CD4-positive, alpha-beta T cell treated with Interleukin-21 for 1 hour (primary cell): ENCODE measurements around the gene CACNA1G.

ENCODE experiments used
- DNase-seq: peaks from one replicate; pipeline ENCODE4 v3.0.0-alpha.2; 2020

The CACNA1G gene

DNA sequence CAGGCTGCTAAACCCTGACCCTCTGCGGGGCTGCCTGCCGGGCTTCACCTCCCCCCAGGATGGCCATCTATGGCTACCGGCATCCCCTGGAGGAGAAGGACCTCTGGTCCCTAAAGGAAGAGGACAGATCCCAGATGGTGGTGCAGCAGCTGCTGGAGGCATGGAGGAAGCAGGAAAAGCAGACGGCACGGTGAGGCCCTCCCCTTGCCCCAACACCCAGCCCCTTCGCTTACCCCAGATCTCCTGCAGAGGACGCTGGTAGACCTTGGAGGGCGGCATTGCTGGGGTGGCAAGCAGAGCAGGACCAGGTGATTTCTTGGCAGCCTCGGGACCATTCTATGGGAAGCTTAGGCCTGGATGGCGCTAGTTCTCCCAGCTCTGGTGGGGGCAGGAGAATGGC is 98.7 kb downstream of the CACNA1G start:
- no peak for DNase-seq

DNA sequence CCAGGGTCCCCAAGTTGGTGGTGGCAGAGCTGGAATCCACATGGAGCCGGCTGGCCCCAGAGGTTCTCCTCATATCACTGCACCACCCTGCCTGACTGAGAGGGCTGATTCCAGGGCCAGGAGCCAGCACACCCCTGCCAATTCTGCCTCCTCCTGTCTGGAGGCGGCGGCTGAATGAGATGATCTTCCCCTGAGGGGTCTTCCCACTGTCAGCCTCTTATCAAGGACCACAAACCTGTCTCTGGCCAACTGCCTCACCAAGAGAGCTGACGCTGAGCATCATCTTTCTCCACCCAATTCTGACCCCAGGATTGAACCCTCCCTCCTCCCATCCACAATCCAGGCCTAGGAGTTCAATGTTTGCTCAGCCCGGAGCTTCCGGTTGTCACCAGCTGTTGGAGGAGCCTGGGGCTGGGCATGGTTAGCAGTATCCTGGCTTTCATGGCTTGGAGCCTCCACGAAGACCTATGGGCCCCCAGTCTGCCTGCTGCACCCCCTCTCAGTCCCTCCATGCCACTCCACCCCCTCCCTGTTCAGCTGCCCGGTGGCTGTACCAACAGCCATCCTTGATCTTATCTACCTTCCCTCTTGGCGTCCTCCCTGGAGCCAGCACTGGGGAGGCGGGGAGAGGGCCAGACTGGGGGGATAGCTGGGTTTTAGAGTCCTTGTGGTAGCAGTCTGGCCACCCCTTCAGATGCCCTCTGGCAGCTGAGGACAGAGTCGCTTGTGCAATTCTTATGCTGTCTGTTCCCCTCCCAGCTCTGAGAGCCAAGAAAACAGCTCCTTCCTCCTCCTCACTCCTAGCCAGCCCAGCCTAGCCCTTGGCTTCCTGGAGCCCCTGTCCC is 99.7 kb downstream of the CACNA1G start:
- no peak for DNase-seq

DNA sequence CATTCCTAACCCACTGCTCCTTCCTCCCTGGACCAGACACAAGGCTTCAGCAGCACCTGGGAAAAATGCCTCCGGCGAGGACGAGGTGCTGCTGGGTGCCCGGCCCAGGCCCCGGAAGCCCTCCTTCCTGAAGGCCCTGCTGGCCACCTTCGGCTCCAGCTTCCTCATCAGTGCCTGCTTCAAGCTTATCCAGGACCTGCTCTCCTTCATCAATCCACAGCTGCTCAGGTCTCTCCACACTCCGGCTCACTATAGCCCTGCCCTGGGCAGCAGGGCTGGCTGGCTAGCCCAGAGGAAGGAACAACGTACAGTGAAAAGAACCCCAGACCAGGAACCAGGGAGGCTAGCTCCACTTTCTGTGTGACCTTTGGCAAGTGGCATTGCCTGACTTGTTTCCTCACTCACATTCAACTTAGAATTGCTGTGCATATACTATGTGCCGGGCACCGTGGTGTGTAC is 100.4 kb downstream of the CACNA1G start:
- no peak for DNase-seq

DNA sequence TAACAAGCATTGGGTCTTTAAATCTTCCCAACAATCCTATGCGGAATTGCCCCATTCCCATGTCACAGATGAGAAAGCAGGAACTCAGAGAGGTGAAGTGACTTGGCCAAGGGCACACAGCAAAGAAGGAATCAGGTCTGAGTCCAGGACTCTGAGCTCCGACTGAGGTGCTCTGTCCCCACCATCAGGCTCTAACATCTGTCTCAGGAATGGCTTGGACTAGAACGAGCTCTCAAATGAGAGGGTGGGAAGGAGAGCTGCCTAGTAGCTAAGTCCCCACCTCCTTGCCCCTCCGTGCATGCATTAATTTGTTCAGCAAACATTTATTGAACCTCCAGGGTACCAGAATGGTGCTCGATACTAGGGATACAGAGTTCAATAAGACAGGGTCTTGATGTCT is 100.8 kb downstream of the CACNA1G start:
- DNase-seq = no peak

DNA sequence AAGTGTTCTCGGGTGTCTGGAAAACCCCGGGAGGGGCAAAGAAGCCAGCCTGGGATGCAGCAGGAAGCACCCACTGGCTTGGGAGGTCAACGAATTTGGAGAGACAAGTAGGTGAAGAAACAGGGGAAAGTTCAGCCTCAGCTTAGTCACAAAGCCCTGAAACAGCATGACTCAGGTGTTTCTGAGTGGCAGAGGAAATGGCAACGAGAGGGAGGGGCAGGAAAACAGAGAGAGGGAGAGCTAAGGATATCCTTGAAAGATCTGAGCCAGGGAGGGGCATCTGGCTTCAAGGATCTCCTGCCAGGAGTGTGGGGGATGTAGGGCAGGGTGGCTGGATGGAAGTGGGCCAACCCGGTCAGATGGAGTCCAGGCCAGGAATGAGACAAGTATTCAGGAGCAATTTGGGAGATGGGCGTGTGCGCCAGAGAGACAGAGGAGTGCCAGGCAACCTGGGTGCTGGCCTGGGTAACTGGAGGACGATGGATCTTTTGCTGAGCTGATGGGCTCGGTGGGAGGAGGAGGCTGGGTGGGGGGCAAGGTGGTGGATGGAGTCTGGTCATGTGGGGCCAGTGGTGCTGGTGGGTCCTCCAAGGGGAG is 101.4 kb downstream of the CACNA1G start:
- DNase-seq = peak; percentile 4

DNA sequence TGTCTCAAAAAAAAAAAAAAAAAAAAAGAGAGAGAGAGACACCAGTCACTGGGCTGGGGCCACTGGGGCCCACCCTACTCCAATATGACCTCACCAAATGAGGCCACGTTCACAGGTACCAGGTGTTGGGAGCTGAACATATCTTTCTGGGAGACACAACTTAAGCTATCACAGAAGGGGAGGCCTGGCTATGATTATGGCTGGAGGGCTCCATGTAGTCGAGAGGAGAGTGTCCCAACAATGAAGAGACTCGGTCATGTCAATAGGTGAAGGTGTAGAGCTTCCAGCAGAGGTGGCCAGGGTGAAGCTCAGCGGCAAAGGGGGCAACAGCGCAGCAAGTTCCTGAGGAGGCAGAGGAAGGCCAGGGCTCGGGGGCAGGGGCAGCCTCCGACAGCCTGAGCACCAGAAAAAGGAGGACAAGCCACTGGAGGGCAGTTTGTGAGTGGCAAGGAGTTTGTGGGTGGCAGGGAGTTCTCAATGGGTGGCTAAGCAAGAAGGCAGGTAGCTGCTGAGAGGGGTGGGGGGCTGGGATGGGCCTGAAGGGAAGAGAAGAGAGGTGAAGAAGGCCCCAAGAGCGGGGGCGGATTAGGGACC is 102.2 kb downstream of the CACNA1G start:
- DNase-seq = no peak

DNA sequence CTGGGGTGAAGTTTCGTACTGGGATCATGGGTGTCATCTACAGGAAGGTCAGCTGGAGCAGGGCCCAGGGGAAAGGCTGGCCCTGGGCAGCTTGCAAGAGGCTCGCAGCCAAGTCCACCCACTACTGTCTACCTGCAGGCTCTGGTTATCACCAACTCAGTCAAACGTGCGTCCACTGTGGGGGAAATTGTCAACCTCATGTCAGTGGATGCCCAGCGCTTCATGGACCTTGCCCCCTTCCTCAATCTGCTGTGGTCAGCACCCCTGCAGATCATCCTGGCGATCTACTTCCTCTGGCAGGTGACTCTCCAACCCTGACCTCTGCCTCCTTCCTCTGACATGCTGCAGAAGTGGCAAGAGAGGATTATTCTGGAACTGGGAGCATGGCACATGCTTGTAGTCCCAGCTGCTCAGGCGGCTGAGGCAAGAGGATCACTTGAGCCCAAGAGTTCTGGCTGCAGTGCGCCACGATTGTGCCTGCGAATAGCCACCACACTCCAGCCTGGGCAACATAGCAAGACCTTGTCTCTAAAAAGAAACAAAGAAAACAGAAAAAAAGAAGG is 103.4 kb downstream of the CACNA1G start:
- no peak for DNase-seq

DNA sequence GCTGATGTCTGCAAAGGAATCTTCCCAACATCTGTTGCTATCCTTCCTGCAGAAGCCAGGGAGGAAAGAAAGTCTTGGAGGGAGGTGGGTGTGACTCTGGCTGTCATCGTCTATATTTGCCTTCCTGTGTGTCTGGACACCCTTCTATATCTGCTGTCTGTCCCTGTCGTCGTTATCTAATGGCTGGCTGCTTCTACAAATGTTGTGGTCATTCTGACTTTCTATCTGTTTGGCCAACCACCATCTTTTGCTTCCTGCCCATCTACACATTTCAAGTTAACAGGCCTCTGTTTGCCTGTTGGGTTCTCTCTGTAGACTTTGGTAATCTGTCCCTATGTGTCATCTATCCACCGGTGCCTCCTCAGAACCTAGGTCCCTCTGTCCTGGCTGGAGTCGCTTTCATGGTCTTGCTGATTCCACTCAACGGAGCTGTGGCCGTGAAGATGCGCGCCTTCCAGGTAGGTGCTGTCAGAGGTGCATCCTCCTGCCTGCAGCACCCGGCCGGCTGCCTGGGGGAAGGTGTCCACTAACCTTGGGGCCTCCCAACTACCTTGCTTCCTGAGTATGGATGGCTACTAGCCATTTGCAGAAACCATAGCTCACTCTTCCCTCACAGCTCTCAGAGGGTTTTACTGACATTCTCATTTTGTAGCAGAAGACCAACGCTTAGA is 104.4 kb downstream of the CACNA1G start:
- DNase-seq = no peak

DNA sequence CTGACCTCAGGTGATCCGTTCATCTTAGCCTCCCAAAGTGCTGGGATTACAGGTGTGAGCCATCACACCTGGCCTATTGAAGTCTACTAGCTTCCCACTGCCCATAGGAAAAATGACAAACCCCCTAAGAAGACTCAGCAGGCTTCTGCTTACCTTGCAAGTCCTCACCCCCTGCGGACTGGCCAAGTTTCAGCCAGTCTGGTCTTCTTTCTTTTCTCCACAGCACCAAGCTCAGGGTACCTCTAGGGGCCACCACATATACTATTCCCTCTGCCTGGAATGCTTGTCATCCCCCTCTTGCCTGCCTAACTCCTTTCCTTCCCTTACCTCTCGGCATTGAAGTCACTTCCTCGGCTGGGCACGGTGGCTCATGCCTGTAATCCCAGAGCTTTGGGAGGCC is 105.3 kb downstream of the CACNA1G start:
- DNase-seq = no peak

DNA sequence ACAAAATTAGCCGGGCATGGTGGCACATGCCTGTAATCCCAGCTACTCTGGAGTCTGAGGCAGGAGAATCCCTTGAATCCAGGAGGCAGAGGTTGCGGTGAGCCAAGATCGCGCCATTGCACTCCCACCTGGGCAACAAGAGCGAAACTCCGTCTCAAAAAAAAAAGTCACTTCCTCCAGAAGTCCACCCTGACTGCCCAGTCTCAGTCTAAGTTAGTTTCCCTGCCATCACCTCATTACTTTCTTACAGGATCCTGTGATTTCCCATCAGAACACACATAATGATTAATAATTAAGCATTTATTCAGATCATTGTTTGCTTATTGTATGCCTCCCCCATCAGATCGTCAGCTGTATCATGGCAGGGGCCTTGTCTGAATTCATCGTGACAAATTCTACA is 105.8 kb downstream of the CACNA1G start:
- DNase-seq = no peak

DNA sequence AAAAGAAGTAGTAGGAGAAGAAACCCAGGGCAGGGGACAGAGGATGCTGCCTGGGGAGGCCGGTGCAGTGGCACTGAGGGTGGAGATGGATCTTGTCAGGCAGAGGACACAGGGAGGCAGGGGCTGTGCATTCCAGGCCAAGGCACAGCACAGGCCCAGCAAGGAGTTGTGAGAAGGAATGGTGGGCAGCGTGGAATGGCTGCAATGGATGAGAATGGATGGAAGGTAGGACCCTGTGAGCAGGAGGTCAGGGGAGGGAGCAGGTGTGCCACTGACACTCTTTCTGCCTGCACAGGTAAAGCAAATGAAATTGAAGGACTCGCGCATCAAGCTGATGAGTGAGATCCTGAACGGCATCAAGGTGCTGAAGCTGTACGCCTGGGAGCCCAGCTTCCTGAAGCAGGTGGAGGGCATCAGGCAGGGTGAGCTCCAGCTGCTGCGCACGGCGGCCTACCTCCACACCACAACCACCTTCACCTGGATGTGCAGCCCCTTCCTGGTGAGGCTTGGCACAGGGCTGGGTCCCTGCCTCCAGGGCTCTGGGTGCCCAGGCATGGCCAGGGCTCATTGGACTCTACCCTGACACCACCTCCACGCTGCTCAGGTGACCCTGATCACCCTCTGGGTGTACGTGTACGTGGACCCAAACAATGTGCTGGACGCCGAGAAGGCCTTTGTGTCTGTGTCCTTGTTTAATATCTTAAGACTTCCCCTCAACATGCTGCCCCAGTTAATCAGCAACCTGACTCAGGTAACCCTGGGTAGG is 106.9 kb downstream of the CACNA1G start:
- DNase-seq = no peak

DNA sequence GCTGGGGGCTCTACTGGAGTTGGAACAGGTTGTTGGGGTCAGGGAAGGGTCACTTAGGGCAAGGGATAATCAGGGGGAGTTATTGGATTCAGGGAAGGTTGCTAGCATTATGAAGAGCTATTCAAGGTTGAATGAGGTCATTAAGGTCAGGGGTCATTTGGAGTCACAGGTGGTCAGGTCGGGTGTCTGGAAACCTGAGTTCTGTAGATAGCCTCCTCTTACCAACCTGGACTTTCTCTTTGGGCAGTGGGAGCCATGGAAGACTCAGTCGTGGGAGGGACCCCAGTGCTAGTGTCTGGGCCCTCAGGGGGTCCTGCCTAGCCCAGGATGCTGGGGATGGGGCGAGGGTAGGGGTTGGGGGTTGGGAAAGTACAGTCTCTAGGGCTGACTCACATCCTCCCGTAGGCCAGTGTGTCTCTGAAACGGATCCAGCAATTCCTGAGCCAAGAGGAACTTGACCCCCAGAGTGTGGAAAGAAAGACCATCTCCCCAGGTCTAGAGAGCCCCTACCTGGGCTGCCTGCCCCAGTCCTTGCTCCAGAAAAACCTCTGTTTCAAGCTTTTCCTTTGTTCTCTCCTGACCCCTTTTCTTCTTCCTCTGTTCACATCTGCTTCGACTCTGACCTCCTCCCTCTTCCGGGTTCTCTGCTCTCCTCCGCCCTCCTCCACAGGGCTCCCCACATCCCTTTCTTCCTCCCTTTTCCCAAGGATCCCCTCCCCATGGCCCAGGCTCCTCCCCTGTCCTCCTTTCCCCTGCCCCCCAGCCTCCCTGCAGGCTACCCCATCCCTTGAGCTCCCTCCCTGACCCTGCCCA is 107.7 kb downstream of the CACNA1G start:
- DNase-seq = no peak

DNA sequence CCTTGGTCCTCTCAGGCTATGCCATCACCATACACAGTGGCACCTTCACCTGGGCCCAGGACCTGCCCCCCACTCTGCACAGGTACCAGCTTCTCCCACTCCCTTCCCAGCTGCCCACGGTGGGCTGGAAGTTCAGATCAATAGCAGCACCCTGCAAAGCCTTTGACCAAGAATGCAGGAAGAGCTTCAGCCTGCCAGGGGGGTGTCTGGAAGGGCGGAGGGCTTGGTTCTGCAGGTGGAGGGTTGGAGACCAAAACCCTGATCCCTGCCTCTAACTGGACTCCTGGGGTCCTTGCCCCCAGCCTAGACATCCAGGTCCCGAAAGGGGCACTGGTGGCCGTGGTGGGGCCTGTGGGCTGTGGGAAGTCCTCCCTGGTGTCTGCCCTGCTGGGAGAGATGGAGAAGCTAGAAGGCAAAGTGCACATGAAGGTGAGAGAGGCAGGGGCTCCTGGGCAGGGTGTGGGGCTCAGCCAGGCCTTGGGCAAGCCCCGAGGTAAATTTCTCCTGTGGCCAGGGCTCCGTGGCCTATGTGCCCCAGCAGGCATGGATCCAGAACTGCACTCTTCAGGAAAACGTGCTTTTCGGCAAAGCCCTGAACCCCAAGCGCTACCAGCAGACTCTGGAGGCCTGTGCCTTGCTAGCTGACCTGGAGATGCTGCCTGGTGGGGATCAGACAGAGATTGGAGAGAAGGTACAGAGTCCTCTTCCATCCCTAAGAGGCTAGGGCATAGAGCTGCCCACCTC is 108.5 kb downstream of the CACNA1G start:
- DNase-seq = no peak

DNA sequence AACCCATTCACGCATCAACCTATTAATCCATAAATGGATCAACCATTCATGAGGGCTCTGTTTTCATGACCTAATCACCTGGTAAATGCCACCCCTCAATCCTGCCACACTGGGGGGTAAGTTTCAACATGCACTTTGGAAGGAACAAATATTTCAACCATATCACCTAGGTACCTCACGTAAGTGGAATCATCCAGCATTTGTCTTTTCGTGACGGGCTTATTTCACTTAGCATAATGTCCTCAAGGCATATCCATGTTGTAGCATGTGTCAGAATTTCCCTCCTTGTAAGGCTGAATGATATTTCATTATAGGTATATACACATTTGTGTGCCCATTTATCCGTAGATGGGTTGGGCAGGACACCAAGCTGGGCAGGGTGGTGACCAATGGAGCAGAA is 111.6 kb downstream of the CACNA1G start:
- no peak for DNase-seq

DNA sequence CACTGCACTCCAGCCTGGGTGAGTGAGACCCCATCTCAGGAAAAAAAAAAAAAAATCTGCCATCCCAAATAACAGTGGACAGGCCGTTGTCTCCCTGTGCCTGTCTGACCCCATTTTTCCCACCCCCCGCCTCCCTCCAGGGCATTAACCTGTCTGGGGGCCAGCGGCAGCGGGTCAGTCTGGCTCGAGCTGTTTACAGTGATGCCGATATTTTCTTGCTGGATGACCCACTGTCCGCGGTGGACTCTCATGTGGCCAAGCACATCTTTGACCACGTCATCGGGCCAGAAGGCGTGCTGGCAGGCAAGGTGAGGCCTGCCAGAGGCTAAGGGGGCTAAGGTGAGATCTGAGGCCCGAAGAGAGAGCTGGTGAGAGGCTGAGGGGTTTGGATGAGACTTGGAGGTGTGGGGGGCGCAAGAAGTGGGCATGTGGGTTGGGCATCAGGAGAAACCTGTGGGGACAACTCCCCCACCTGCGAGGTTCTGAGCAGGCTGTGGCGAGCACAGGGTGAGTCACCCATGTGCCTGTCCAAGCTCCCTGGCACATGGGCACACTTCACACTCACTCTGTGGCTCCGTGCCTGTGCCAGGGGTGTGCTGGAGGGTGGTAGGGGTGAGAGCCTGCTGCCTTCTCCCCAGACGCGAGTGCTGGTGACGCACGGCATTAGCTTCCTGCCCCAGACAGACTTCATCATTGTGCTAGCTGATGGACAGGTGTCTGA is 112.5 kb downstream of the CACNA1G start:
- no peak for DNase-seq

DNA sequence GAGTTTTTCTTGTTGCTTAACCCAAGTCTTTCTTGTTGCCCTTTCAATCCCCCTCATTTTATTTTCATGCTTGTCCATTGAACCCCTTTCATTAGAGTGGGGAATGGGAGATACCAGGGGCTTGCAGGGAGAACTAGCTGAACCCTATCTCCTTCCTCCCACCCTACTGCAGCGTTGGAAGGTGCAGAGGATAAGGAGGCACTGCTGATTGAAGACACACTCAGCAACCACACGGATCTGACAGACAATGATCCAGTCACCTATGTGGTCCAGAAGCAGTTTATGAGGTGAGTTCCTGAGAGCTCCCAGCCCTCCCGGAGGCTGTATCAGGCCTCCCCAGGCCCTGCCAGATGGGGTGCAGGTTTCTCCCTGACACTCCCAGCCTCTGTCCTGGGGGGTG is 114.7 kb downstream of the CACNA1G start:
- DNase-seq = no peak

DNA sequence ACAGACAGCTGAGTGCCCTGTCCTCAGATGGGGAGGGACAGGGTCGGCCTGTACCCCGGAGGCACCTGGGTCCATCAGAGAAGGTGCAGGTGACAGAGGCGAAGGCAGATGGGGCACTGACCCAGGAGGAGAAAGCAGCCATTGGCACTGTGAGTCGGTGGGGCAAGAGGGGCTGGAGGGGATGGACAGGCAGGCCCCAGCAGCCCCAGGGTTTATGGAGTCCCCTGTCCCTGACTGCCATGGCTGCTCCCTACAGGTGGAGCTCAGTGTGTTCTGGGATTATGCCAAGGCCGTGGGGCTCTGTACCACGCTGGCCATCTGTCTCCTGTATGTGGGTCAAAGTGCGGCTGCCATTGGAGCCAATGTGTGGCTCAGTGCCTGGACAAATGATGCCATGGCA is 115.1 kb downstream of the CACNA1G start:
- no peak for DNase-seq

DNA sequence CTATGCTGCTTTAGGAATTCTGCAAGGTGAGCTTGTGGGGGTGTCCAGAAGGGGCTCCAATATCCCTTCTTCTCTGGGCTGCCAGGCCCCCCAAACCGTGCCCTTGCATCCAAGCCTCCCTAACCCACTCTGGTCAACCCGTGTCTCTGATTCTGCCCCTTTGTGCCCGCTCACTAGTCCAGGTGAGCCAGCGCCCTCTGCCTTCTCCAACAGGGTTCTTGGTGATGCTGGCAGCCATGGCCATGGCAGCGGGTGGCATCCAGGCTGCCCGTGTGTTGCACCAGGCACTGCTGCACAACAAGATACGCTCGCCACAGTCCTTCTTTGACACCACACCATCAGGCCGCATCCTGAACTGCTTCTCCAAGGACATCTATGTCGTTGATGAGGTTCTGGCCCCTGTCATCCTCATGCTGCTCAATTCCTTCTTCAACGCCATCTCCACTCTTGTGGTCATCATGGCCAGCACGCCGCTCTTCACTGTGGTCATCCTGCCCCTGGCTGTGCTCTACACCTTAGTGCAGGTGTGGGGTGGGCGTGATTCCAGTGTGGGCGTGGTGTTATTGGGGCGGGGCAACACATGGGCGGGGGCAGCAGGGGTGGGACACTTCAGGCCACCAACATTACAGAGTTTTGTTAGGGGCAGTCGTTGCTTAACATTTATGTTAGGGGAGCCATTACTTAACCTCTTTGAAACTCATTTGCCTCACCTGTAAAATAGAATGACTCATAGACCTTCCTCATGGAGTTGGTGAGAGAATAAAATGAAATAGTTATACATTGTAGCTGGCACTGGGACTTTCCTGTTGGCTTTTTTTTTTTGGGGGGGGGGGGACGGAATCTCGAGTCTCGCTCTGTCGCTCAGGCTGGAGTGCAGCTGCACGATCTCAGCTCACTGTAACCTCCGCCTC is 115.8 kb downstream of the CACNA1G start:
- no peak for DNase-seq
